Measurements from ENCODE around the gene C11orf24. TPM values are rescaled to one million over a fixed set of nuclear protein-coding genes. Genes with fewer than 3 reads are reported as not detected.

The C11orf24 gene
- total and polyA plus RNA-seq, 2 of the 8 experiments (the other 6 are each of a cell fraction or from before 2014, with no cell fraction given) = 45.4 to 51.7 TPM

- TF ChIP-seq CTCF (IDR thresholded peaks at IDR 0.05; ENCODE audit: control extremely low read depth in 1 of 3, insufficient read depth in 1 of 3, low read depth in 1 of 3, low read length in 3 of 3) = no peak
- TF ChIP-seq SIX5 (IDR thresholded peaks at IDR 0.05; ENCODE audit: low read depth, low read length) = no peak
- no peak for TF ChIP-seq YY1 (IDR thresholded peaks at IDR 0.05; ENCODE audit: low read depth, low read length)
- TF ChIP-seq PHF8 (conservative IDR thresholded peaks at IDR 0.05; ENCODE audit: low read depth, low read length) = no peak
- no peak for TF ChIP-seq HDAC2 (IDR thresholded peaks at IDR 0.05; ENCODE audit: borderline replicate concordance in 1 of 2, low read depth in 2 of 2, low read length in 2 of 2)
- no peak for TF ChIP-seq FOSL1 (IDR thresholded peaks at IDR 0.05; ENCODE audit: insufficient read depth, low read depth, low read length)
- TF ChIP-seq JUN (IDR thresholded peaks at IDR 0.05; ENCODE audit: low read depth, low read length) = no peak
- TF ChIP-seq ZNF274 (IDR thresholded peaks at IDR 0.05; ENCODE audit: borderline replicate concordance, extremely low read depth, low read length) = no peak
- TF ChIP-seq EZH2 (IDR thresholded peaks at IDR 0.05; ENCODE audit: low read depth, low read length, severe bottlenecking) = no peak
- no peak for TF ChIP-seq RXRA (IDR thresholded peaks at IDR 0.05; ENCODE audit: insufficient read depth, low read depth, low read length)
Measured at GRCh38 chr11:68263444-68264035, 8.2 kb downstream of the C11orf24 start (continued).
